PC-9 (cell line): ENCODE measurements around the gene GPRIN1.

Experiments used
- CTCF ChIP-seq: fragments of 200-600 bp; sonication (generic); conservative IDR thresholded peaks from 2 replicates; pipeline ENCODE4 v1.6.1; 2017; ENCODE audit warnings: mixed run types, antibody characterized with exemption, mild to moderate bottlenecking, moderate library complexity
- EZH2 ChIP-seq: fragments of 200-600 bp; sonication (generic); IDR thresholded peaks from 2 replicates; pipeline ENCODE4 v1.8.0; 2017; ENCODE audit warnings: antibody characterized with exemption, low read depth

DNA sequence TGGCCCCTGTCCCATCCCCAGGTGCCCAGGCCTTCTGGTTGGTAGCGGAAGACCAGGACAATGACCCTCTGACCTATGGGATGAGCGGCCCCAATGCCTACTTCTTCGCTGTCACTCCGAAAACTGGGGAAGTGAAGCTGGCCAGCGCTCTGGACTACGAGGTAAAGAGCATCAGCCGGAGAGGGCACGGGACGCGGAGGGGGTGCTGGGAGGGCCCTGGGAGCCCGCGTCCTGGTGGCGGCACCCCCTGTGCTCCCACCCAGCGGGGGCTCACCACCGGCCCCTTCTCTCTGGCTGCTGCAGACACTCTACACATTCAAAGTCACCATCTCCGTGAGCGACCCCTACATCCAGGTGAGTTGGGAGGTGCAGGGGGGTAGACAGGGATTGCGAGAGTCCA, 41.3 kb downstream of the GPRIN1 start:
- no peak for TF ChIP-seq CTCF
- TF ChIP-seq EZH2, result no peak
